ENCODE measurements around the gene SIN3A. TPM values are rescaled to one million over a fixed set of nuclear protein-coding genes. Genes with fewer than 3 reads are reported as not detected.

The SIN3A gene
- total RNA-seq, 1 experiment from 2014 or later: 74.7 TPM

DNA sequence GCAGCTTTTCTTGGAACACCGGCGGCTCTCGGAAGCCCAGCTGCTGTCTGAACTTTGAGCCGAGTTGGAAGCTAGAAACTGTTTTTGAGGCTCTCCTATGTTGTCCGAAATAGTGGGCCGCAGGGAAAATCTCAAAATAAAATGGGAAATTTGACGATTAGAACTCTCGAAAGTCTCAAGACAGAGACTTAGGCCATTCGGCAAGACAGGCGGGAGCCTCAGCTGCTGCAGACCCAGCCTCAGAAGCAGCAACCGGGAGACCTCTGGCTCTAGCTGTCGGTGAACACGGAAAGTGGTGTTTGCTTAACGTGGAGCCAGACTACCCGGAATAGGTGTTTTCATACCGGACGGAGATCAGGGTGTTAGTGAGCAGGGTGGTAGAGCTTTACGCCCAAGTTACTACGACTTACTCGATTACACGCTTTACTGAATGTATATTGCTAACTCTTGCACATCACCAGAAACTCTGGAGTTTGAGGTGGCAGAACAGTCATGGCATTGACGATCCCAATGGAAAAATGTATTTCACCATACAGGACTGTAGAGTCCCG is 82.7 kb downstream of the SIN3A start:
- peaks cover 13% of the 10 kb centered on the region for H3K4me1 ChIP-seq (ENCODE audit: insufficient read depth, low read length, poor library complexity, severe bottlenecking)
- ChIA-PET POLR2A (ENCODE audit: low non-redundant PET) (interaction anchor here (0.6 kb wide), 1 partner anchor 23 kb away, joined by 3 read pairs; no protein-coding TSS in a partner anchor), CTCF (interaction anchor here (0.5 to 2.4 kb wide), 8 partner anchors 21 to 473 kb away, joined by 3 to 21 read pairs (median 4); partner anchors contain the start of genes SIN3A and SNX33)
- intact Hi-C loops (cut with micrococcal nuclease; ENCODE audit: unreplicated experiment): loop anchor here (1.0 kb wide), 2 partner anchors 273 to 315 kb away; no protein-coding TSS in a partner anchor
- H3K9me3 ChIP-seq (ENCODE audit: low read depth, low read length, poor library complexity, severe bottlenecking): no peaks in the 10 kb centered on the region
- no peak for DNase-seq (ENCODE audit: low spot score)
- peaks cover 57% of the 10 kb centered on the region for H3K36me3 ChIP-seq (ENCODE audit: insufficient read depth, low read length, poor library complexity, severe bottlenecking)
- H3K27me3 ChIP-seq (replicated peaks; ENCODE audit: insufficient read depth, low read depth, low read length, poor library complexity): no peaks in the 10 kb centered on the region
- TSS peak; percentile 78 for BruUV-seq (replicated peaks)
- TF ChIP-seq EZH2 (IDR thresholded peaks at IDR 0.05; ENCODE audit: borderline replicate concordance, low read depth, low read length, poor library complexity, severe bottlenecking): no peak
- TF ChIP-seq, protein P1, sequence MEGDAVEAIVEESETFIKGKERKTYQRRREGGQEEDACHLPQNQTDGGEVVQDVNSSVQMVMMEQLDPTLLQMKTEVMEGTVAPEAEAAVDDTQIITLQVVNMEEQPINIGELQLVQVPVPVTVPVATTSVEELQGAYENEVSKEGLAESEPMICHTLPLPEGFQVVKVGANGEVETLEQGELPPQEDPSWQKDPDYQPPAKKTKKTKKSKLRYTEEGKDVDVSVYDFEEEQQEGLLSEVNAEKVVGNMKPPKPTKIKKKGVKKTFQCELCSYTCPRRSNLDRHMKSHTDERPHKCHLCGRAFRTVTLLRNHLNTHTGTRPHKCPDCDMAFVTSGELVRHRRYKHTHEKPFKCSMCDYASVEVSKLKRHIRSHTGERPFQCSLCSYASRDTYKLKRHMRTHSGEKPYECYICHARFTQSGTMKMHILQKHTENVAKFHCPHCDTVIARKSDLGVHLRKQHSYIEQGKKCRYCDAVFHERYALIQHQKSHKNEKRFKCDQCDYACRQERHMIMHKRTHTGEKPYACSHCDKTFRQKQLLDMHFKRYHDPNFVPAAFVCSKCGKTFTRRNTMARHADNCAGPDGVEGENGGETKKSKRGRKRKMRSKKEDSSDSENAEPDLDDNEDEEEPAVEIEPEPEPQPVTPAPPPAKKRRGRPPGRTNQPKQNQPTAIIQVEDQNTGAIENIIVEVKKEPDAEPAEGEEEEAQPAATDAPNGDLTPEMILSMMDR (conservative IDR thresholded peaks at IDR 0.05; ENCODE audit: low read depth, low read length): no peak
- peak overlapping the region; percentile 95 for H3K4me3 ChIP-seq (ENCODE audit: low read depth, low read length, poor library complexity, severe bottlenecking)
- peak overlapping the region; percentile 98 for H3K27ac ChIP-seq (ENCODE audit: low read depth, low read length, poor library complexity, severe bottlenecking)

DNA sequence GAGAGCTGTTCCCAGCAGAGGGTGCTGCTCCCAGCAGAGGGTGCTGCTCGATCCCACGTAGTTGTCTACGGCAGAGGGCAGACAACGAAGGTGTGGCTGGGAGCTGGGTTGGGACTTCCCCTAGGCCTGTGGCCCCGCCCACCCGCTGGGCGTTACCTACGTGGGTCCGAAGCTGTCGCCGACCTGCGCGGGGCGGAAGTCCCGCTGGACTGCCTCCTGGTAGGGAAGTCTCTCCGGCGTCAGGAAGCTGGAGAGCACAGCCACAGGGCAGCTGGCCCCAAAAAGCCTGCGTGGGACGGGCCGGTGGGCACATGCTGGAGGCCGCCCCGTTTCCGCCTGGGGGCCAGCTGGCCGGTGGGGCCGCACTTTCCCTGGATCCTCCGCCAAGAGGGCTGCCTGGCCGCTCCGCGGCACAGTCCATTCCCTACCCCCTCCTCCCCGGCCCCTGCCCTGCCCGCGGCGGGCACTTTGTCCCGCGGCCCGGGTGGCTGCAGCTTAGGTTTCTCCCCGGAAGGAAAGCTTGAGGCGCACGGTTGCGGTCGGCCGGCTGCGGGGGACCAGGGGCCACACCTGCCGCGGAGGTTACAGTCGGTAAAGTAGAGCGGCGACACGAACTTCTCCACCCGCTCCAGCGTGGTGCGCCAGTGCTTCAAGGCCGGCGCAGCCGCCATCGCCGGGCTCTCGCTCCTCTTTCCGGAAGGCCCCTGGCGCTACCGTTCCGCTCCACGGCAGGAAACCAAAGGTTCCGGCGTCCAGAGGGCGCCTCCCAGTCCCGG is 83.4 kb downstream of the SIN3A start, which contains the start of gene MAN2C1:
MAN2C1 (minus strand) TSS at position 695 of the 776 bp plus-strand sequence; CDS start at position 671, 24 bp downstream.
- Histone ChIP-seq H3K4me1 (ENCODE audit: insufficient read depth, low read length, poor library complexity, severe bottlenecking) (peaks cover 13% of the 10 kb centered on the region), H3K27ac (ENCODE audit: low read depth, low read length, poor library complexity, severe bottlenecking) (peak within 1 kb of the TSS; percentile 98), H3K27me3 (replicated peaks; ENCODE audit: insufficient read depth, low read depth, low read length, poor library complexity) (no peaks in the 10 kb centered on the region), H3K36me3 (ENCODE audit: insufficient read depth, low read length, poor library complexity, severe bottlenecking) (peaks cover 50% of the 10 kb centered on the region), H3K9me3 (ENCODE audit: low read depth, low read length, poor library complexity, severe bottlenecking) (no peaks in the 10 kb centered on the region), H3K4me3 (ENCODE audit: low read depth, low read length, poor library complexity, severe bottlenecking) (peak within 1 kb of the TSS; percentile 95)
- POLR2A ChIA-PET (ENCODE audit: low non-redundant PET): interaction anchor here (0.6 kb wide), 2 partner anchors 82 to 86 kb away, joined by 3 to 7 read pairs; no protein-coding TSS in a partner anchor
- TF ChIP-seq EZH2 (IDR thresholded peaks at IDR 0.05; ENCODE audit: borderline replicate concordance, low read depth, low read length, poor library complexity, severe bottlenecking): no peak
- TF ChIP-seq, protein P1 (conservative IDR thresholded peaks at IDR 0.05; ENCODE audit: low read depth, low read length): peak; percentile 94
- CTCF ChIA-PET: interaction anchor here (0.5 to 2.4 kb wide), 19 partner anchors 22 to 474 kb away, joined by 3 to 21 read pairs (median 4); partner anchors contain the start of genes IMP3, SIN3A, SNUPN and SNX33
- intact Hi-C loops (cut with micrococcal nuclease; ENCODE audit: unreplicated experiment): loop anchor here (1.0 kb wide), 2 partner anchors 273 to 315 kb away; no protein-coding TSS in a partner anchor
- BruUV-seq (replicated peaks): no TSS peak
- DNase-seq (ENCODE audit: low spot score): peak; percentile 97

DNA sequence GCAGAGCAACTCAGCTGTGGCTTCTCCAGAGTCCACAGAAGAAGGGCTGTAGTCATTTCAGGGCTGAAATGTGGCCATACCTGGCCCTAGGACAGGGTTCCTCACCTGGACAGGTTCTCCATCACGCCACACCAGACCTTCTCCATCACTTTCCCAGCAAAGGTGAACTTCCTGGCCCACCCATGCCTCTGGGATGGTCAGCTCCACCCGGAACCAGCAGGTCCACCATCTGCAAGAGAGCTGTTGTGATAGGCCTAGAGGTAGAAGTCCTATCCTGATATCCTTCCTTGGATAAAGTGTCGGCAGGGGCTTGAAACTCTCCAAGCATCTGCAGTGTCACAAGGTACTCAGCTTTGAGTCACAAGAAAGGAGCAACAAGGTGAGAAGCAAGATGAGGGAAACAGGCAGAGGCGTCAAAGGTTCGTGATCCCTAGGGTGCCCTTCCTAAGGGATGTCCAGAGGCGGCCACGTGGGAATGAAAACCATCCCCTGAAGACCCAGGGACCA is 84.0 kb downstream of the SIN3A start:
- Histone ChIP-seq H3K36me3 (ENCODE audit: insufficient read depth, low read length, poor library complexity, severe bottlenecking) (peaks cover 49% of the 10 kb centered on the region), H3K9me3 (ENCODE audit: low read depth, low read length, poor library complexity, severe bottlenecking) (no peaks in the 10 kb centered on the region), H3K27me3 (replicated peaks; ENCODE audit: insufficient read depth, low read depth, low read length, poor library complexity) (no peaks in the 10 kb centered on the region), H3K27ac (ENCODE audit: low read depth, low read length, poor library complexity, severe bottlenecking) (peak overlapping the region; percentile 98), H3K4me3 (ENCODE audit: low read depth, low read length, poor library complexity, severe bottlenecking) (peak overlapping the region; percentile 95), H3K4me1 (ENCODE audit: insufficient read depth, low read length, poor library complexity, severe bottlenecking) (peaks cover 13% of the 10 kb centered on the region)
- no TSS peak for BruUV-seq (replicated peaks)
- TF ChIP-seq EZH2 (IDR thresholded peaks at IDR 0.05; ENCODE audit: borderline replicate concordance, low read depth, low read length, poor library complexity, severe bottlenecking): no peak
- TF ChIP-seq, protein P1 (conservative IDR thresholded peaks at IDR 0.05; ENCODE audit: low read depth, low read length): no peak
- intact Hi-C loops (cut with micrococcal nuclease; ENCODE audit: unreplicated experiment): no loop called here
- DNase-seq (ENCODE audit: low spot score): no peak
- ChIA-PET CTCF (interaction anchor here (0.6 to 2.4 kb wide), 15 partner anchors 23 to 338 kb away, joined by 3 to 21 read pairs (median 4); partner anchors contain the start of genes IMP3, SIN3A, SNUPN and SNX33), POLR2A (ENCODE audit: low non-redundant PET) (interaction anchor here (0.6 kb wide), 1 partner anchor 83 kb away, joined by 7 read pairs; no protein-coding TSS in a partner anchor)
